ENCODE data around the gene SMARCB1. TPM values are rescaled to one million over a fixed set of nuclear protein-coding genes. Genes with fewer than 3 reads are reported as not detected.

The SMARCB1 gene
- total and polyA plus RNA-seq, 2 donors from 2014 or later: 68.7 to 79.0 TPM

DNA sequence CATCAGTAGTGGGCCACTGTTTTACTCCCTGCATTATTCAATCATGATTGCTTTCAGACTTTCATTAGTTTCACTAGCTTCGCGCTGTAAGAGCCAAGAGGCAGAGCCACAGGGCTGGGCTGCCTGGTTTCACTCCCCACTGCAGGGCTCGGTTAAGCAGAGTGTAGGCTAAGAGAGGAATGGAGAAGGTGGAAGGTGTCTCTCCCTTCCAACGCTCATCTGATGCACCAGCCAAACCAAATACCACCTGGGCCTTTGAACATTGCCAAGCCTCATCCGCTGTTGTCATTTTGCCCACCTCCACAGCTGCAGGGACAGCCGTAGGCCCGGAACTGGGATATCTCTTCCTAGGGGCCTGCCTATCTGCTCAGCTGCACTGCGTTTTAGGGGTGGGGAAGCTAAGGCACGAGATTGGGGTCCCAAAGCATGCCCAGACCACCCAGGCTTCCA is 480 bp upstream of the SMARCB1 start:
- Histone ChIP-seq H3K27me3 (ENCODE audit: control insufficient read depth, insufficient read depth, low read length) (no peaks in the 10 kb centered on the region), H3K4me3 (ENCODE audit: low read length in 3 of 3) (peak overlapping the region; percentile 46 to 97 (median 65)), H3K36me3 (ENCODE audit: control insufficient read depth in 2 of 3, insufficient read depth in 3 of 3, low read length in 3 of 3) (no peaks in the 10 kb centered on the region), H3K9me3 (ENCODE audit: control insufficient read depth in 2 of 3, insufficient read depth in 1 of 3, low read length in 3 of 3) (no peaks in the 10 kb centered on the region), H3K4me1 (ENCODE audit: control insufficient read depth in 2 of 3, insufficient read depth in 2 of 3, low read depth in 1 of 3, low read length in 3 of 3) (peaks cover 0 to 31% (median 24%) of the 10 kb centered on the region in 3 donors), H3K9ac (ENCODE audit: low read length in 3 of 3) (peak overlapping the region; percentile 6 to 87 (median 64)), H3K27ac (ENCODE audit: low read depth in 2 of 2, low read length in 2 of 2) (peak overlapping the region; percentile 99 to 100)
- no peak for TF ChIP-seq CTCF (IDR thresholded peaks at IDR 0.05; ENCODE audit: borderline replicate concordance, extremely low read depth, insufficient read depth)
- peak in 1 of 5 donors; percentile 31 for DNase-seq
- no peak for FAIRE-seq
- intact Hi-C loops (cut with DNase I): no loop called here

DNA sequence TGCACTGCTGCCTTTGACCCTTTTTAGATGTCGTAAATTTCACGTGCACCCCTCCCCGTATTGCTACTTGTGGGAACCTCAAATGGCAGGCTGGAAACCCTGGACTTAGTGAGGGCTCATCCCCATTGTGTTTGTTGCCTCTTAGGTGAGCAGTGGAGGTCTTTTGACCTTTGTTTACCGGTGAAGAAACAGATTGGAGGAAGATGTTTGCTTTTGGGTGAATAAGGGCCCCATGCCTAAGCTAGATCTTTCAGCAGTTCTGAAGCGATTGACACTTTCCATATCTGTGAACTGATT is 782 bp downstream of the SMARCB1 start:
- Histone ChIP-seq H3K27me3 (ENCODE audit: control insufficient read depth, insufficient read depth, low read length) (no peaks in the 10 kb centered on the region), H3K9me3 (ENCODE audit: control insufficient read depth in 2 of 3, insufficient read depth in 1 of 3, low read length in 3 of 3) (no peaks in the 10 kb centered on the region), H3K4me3 (ENCODE audit: low read length in 3 of 3) (peak overlapping the region; percentile 75 to 97 (median 79)), H3K9ac (ENCODE audit: low read length in 3 of 3) (peak overlapping the region; percentile 21 to 88 (median 61)), H3K36me3 (ENCODE audit: control insufficient read depth in 2 of 3, insufficient read depth in 3 of 3, low read length in 3 of 3) (peaks cover 0 to 8% (median 0%) of the 10 kb centered on the region in 3 donors), H3K4me1 (ENCODE audit: control insufficient read depth in 2 of 3, insufficient read depth in 2 of 3, low read depth in 1 of 3, low read length in 3 of 3) (peaks cover 0 to 29% (median 24%) of the 10 kb centered on the region in 3 donors), H3K27ac (ENCODE audit: low read depth in 2 of 2, low read length in 2 of 2) (peak overlapping the region in 1 of 2 donors; percentile 32)
- DNase-seq (no peak), FAIRE-seq (no peak)
- no peak for TF ChIP-seq CTCF (IDR thresholded peaks at IDR 0.05; ENCODE audit: borderline replicate concordance, extremely low read depth, insufficient read depth)
- intact Hi-C loops (cut with DNase I): no loop called here

DNA sequence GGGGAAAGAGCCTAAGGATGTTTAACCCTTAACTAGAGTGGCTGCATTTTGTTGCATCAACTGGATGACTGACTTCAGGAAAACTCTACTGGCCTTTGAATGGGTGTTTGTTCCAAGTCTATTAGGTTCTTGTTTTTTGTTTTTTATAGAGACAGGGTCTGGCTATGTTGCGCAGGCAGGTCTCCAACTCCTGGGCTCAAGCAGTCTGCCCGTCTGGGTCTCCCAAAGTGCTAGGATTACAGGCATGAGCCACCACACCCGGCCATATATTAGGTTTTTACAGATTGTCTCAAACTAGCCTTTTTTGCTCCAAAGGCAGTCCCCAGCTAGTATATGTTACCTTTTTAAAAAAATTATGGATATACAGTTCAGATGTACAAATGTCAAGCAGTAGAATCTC is 1.1 kb downstream of the SMARCB1 start:
- no peaks in the 10 kb centered on the region for H3K9me3 ChIP-seq (ENCODE audit: control insufficient read depth in 2 of 3, insufficient read depth in 1 of 3, low read length in 3 of 3)
- no peaks in the 10 kb centered on the region for H3K27me3 ChIP-seq (ENCODE audit: control insufficient read depth, insufficient read depth, low read length)
- peaks cover 0 to 8% (median 0%) of the 10 kb centered on the region in 3 donors for H3K36me3 ChIP-seq (ENCODE audit: control insufficient read depth in 2 of 3, insufficient read depth in 3 of 3, low read length in 3 of 3)
- H3K4me1 ChIP-seq (ENCODE audit: control insufficient read depth in 2 of 3, insufficient read depth in 2 of 3, low read depth in 1 of 3, low read length in 3 of 3): peaks cover 0 to 26% (median 20%) of the 10 kb centered on the region in 3 donors
- TF ChIP-seq CTCF (IDR thresholded peaks at IDR 0.05; ENCODE audit: borderline replicate concordance, extremely low read depth, insufficient read depth): no peak
- H3K4me3 ChIP-seq (ENCODE audit: low read length in 3 of 3): peak overlapping the region; percentile 75 to 97 (median 79)
- intact Hi-C loops (cut with DNase I): no loop called here
- FAIRE-seq: no peak
- peak overlapping the region in 2 of 3 donors; percentile 61 to 88 for H3K9ac ChIP-seq (ENCODE audit: low read length in 3 of 3)
- H3K27ac ChIP-seq (ENCODE audit: low read depth in 2 of 2, low read length in 2 of 2): no peak overlapping the region
- peak in 1 of 5 donors; percentile 36 for DNase-seq

GRCh38 chr22:23789121-23789520 is 2.4 kb downstream of the SMARCB1 start:
- Histone ChIP-seq H3K9me3 (ENCODE audit: control insufficient read depth in 2 of 3, insufficient read depth in 1 of 3, low read length in 3 of 3) (no peaks in the 10 kb centered on the region), H3K36me3 (ENCODE audit: control insufficient read depth in 2 of 3, insufficient read depth in 3 of 3, low read length in 3 of 3) (peaks cover 0 to 8% (median 4%) of the 10 kb centered on the region in 3 donors), H3K4me3 (ENCODE audit: low read length in 3 of 3) (no peak overlapping the region), H3K27me3 (ENCODE audit: control insufficient read depth, insufficient read depth, low read length) (no peaks in the 10 kb centered on the region), H3K27ac (ENCODE audit: low read depth in 2 of 2, low read length in 2 of 2) (no peak overlapping the region), H3K4me1 (ENCODE audit: control insufficient read depth in 2 of 3, insufficient read depth in 2 of 3, low read depth in 1 of 3, low read length in 3 of 3) (peaks cover 0 to 19% (median 10%) of the 10 kb centered on the region in 3 donors), H3K9ac (ENCODE audit: low read length in 3 of 3) (peak overlapping the region in 1 of 3 donors; percentile 47)
- DNase-seq (peak in 2 of 5 donors; percentile 8 to 18), FAIRE-seq (no peak)
- no peak for TF ChIP-seq CTCF (IDR thresholded peaks at IDR 0.05; ENCODE audit: borderline replicate concordance, extremely low read depth, insufficient read depth)
- intact Hi-C loops (cut with DNase I): no loop called here
